Gastrocnemius medialis (tissue), 4 donors: ENCODE measurements around the gene SMOC1. TPM values are rescaled to one million over a fixed set of nuclear protein-coding genes. Genes with fewer than 3 reads are reported as not detected.

Experiments
- ATAC-seq, 2 donors: fragments of 150-250 bp; one replicate each; pipeline ENCODE4 v1.9.1; 2016
- DNase-seq, 2 donors: peaks; one replicate each; pipeline ENCODE4 v3.0.0-alpha.2; 2019
- H3K27ac ChIP-seq, 4 donors: fragments of 200-600 bp; sonication (generic); 1 replicate in 1 of 4; 2 replicates in 3 of 4; pipeline ENCODE4 v1.5.1; 2016 to 2018; ENCODE audit warnings: mild to moderate bottlenecking in 2 of 4, moderate library complexity in 1 of 4
- H3K27me3 ChIP-seq, 3 donors: fragments of 200-600 bp; sonication (generic) in 2 of 3; 1 replicate in 1 of 3; 2 replicates in 2 of 3; pipeline versions ENCODE4 v1.5.1 to v1.6.0; 2016 to 2019; ENCODE audit warnings: mild to moderate bottlenecking in 1 of 3, moderate library complexity in 1 of 3
- H3K36me3 ChIP-seq, 2 donors: fragments of 200-600 bp; sonication (generic) in 1 of 2; one replicate each; pipeline ENCODE4 v1.5.1; 2017 to 2018
- H3K4me1 ChIP-seq, 2 donors: fragments of 200-600 bp; sonication (generic) in 1 of 2; one replicate each; pipeline ENCODE4 v1.5.1; 2016 to 2017; ENCODE audit warnings: mild to moderate bottlenecking in 2 of 2
- H3K4me3 ChIP-seq, 4 donors: fragments of 200-600 bp; sonication (generic) in 3 of 4; 1 replicate in 1 of 4; 2 replicates in 3 of 4; pipeline ENCODE4 v1.5.1; 2016 to 2019; ENCODE audit warnings: mild to moderate bottlenecking in 2 of 4
- H3K9me3 ChIP-seq, 3 donors: fragments of 200-600 bp; sonication (generic) in 2 of 3; 1 replicate in 1 of 3; 2 replicates in 2 of 3; pipeline ENCODE4 v1.5.1; 2016 to 2019
- CTCF ChIP-seq, 5 experiments: fragments of 450-650 bp in 3 of 5; fragments of 200-600 bp in 2 of 5; sonication (generic) in 2 of 5; IDR thresholded peaks in 4 of 5; conservative IDR thresholded peaks in 1 of 5; 1 replicate in 4 of 5; 2 replicates in 1 of 5; pipeline ENCODE4 v1.5.1; 2016 to 2019; ENCODE audit warnings: antibody characterized with exemption in 5 of 5, mild to moderate bottlenecking in 3 of 5, moderate library complexity in 3 of 5
- POLR2A ChIP-seq, 2 donors: fragments of 450-650 bp; IDR thresholded peaks; one replicate each; pipeline ENCODE4 v1.6.1; 2017; ENCODE audit warnings: antibody characterized with exemption in 2 of 2, mild to moderate bottlenecking in 2 of 2, moderate library complexity in 2 of 2
- in situ Hi-C, 4 donors: fragments of 200-750 bp; cut with MboI; loops; one replicate each; pipeline versions ENCODE4 v1.15.0 to v1.8.0; 2017; ENCODE audit warnings: low sequenced_read_pairs in 4 of 4
- intact Hi-C: fragments of 100-400 bp; cut with DNase I; formaldehyde crosslinking; loops from one replicate; pipeline ENCODE4 v1.15.1; 2023; ENCODE audit warnings: low total_unique reads
- total RNA-seq, 4 donors: library from RNA; depleted of rRNA; stranded (reverse); fragments of >200 nt; gene quantifications; one replicate each; pipeline versions ENCODE4 v1.1.0 to v1.2.3, GENCODE V29; 2016

Gene SMOC1
- total RNA-seq, 4 donors from 2014 or later, result 2.7 to 10.2 (median 7.8) TPM

DNA sequence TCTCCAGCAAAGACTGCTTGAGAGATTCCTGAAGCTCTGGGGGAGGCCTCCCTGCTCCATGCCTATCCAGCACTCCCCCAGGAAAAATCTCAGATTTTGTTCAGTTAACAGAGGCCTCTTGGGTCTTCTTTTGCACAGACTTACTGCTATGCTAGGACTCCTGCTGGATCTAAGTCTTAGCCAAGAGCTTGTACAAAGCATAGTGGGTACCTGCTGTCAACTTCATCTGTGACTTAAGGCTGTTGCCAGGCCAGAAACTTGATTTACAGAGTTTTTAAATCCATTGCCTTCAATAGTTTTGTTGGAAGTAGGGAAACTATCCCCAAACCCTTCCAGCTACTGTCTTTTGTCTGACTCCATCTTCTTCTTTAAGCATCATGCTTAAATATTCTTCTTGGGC lies 140.5 kb downstream of the SMOC1 start:
- H3K36me3 ChIP-seq, result no peaks in the 10 kb centered on the region
- H3K9me3 ChIP-seq, result no peaks in the 10 kb centered on the region
- H3K27ac ChIP-seq, result no peak overlapping the region
- no peaks in the 10 kb centered on the region for H3K27me3 ChIP-seq
- no peak for ATAC-seq
- TF ChIP-seq CTCF (IDR thresholded peaks at IDR 0.05 in 4 of 5, conservative IDR thresholded peaks at IDR 0.05 in 1 of 5) (no peak), POLR2A (IDR thresholded peaks at IDR 0.05) (no peak)
- no peak for DNase-seq
- H3K4me1 ChIP-seq, result peaks cover 0 to 8% of the 10 kb centered on the region in 2 donors
- in situ Hi-C loops, result no loop called here
- H3K4me3 ChIP-seq, result no peak overlapping the region
- intact Hi-C loops, result no loop called here

DNA sequence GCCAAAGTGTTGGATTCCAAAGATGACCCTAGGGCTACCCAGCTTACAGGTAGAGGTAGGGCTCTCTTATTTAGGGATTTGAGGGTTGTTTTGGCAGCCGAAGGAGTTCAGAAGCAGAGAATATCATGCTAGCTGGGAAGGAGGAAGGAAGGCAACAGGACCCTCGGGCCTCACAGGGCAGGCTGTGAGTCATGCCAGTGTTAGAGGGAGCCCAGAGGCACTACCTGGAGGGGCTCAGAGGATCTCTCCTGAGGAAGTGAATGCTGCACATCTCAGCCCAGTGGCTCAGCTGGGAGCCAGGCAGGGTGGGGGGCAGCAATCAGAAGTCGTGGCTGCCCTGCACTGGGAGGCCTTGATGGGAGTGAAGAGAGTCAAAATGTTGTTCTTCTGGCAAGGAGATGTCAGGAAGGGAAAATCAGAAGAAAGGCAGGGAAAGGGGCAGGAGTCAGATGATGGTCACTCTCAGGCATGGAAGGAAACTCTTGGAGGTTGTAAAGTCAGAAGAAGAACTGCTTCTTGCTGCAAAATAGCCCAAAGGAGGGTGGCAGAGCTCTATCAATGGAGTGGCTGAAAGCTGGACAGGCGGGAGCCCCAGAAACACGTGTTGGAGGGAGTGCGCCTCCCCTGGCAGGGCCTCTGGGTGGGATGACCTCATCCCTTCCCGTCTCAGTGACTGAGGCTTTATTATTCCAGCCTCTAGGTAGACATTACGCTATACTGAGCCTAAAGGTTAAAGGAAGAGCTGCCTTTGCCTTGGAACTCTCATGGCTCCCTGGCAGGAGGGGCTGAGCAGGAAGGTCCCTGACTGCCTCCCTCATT lies 141.3 kb downstream of the SMOC1 start:
- no peak overlapping the region for H3K4me3 ChIP-seq
- TF ChIP-seq CTCF (IDR thresholded peaks at IDR 0.05 in 4 of 5, conservative IDR thresholded peaks at IDR 0.05 in 1 of 5) (no peak), POLR2A (IDR thresholded peaks at IDR 0.05) (no peak)
- H3K36me3 ChIP-seq, result no peaks in the 10 kb centered on the region
- ATAC-seq, result no peak
- in situ Hi-C loops, result no loop called here
- DNase-seq, result no peak
- H3K27ac ChIP-seq, result no peak overlapping the region
- intact Hi-C loops, result no loop called here
- no peaks in the 10 kb centered on the region for H3K9me3 ChIP-seq
- no peaks in the 10 kb centered on the region for H3K27me3 ChIP-seq
- peaks cover 0 to 8% of the 10 kb centered on the region in 2 donors for H3K4me1 ChIP-seq

DNA sequence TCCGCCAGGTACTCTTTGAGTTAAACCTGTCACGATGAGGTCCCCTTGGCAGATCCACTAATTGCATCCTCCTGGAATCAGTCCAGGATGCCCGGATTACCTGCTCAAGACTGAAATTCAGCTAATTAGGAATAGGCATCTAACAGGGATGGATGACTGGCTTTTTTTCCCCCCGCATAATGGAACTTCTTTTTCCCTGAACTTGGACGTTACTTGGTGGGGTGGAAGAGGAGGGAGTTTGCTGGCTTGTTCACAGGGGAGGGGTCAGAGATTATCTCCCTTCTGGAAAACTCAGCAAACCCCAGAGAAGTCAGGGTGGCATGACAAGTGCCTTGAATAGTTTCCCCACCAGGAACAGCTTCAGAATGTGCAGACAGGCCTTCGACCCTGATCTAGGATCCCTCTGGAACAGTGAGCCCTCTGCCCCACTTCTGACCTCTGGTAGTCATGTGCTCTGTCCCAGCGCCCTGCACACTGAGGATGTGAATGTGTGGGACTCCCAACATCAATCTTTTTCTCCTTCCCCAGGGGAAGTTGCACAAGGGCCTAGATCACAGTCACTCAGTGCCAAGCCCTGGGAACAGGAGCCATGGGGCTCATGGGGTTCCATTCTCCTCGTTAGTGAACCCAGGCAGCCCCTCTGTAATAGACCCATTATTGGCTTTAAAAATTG lies 142.5 kb downstream of the SMOC1 start:
- Histone ChIP-seq H3K9me3 (no peaks in the 10 kb centered on the region), H3K27ac (no peak overlapping the region), H3K27me3 (no peaks in the 10 kb centered on the region), H3K4me1 (peaks cover 0 to 8% of the 10 kb centered on the region in 2 donors), H3K36me3 (no peaks in the 10 kb centered on the region), H3K4me3 (no peak overlapping the region)
- TF ChIP-seq CTCF (IDR thresholded peaks at IDR 0.05 in 4 of 5, conservative IDR thresholded peaks at IDR 0.05 in 1 of 5) (no peak), POLR2A (IDR thresholded peaks at IDR 0.05) (no peak)
- in situ Hi-C loops (no loop called here), intact Hi-C loops (no loop called here)
- DNase-seq (no peak), ATAC-seq (no peak)

DNA sequence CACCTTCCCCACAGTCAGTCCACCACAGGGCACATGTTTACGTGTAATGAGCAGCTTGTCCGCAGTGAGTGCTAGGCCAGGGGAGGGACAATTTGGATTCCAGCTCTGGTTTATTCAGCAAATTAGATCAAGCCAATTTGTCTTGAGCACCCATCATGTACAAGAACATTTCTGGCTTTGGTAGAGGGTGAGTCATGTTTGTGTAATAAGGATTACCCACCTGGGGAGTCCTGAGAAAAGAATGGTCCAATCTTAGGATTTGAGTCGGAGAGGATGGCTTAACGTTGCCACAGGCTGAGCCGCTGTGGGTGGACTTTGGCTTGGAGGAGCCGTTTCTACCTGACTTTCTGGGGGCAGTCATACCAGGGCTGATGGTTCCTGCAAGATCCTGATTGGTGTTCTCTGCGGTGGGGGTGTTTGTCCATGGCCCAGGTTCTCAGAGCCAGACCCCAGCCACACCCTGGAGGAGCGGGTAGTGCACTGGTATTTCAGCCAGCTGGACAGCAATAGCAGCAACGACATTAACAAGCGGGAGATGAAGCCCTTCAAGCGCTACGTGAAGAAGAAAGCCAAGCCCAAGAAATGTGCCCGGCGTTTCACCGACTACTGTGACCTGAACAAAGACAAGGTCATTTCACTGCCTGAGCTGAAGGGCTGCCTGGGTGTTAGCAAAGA lies 143.7 kb downstream of the SMOC1 start:
- no peaks in the 10 kb centered on the region for H3K9me3 ChIP-seq
- H3K27me3 ChIP-seq, result no peaks in the 10 kb centered on the region
- ATAC-seq (no peak), DNase-seq (no peak)
- TF ChIP-seq CTCF (IDR thresholded peaks at IDR 0.05 in 4 of 5, conservative IDR thresholded peaks at IDR 0.05 in 1 of 5) (no peak), POLR2A (IDR thresholded peaks at IDR 0.05) (no peak)
- H3K4me1 ChIP-seq, result peaks cover 0 to 8% of the 10 kb centered on the region in 2 donors
- no peak overlapping the region for H3K4me3 ChIP-seq
- intact Hi-C loops, result no loop called here
- no peak overlapping the region for H3K27ac ChIP-seq
- in situ Hi-C loops, result no loop called here
- no peaks in the 10 kb centered on the region for H3K36me3 ChIP-seq
